GM20000 (cell line): ENCODE results near the gene FAM234A.

ENCODE experiments used
- DNase-seq: peaks from one replicate; pipeline ENCODE4 v3.0.0; 2012; ENCODE audit warnings: low spot score
- CTCF ChIP-seq: IDR thresholded peaks from 2 replicates; pipeline ENCODE4 v1.5.1; 2012; ENCODE audit warnings: mild to moderate bottlenecking, control low read depth; ENCODE audit errors: extremely low read depth, missing control alignments

Gene FAM234A

DNA sequence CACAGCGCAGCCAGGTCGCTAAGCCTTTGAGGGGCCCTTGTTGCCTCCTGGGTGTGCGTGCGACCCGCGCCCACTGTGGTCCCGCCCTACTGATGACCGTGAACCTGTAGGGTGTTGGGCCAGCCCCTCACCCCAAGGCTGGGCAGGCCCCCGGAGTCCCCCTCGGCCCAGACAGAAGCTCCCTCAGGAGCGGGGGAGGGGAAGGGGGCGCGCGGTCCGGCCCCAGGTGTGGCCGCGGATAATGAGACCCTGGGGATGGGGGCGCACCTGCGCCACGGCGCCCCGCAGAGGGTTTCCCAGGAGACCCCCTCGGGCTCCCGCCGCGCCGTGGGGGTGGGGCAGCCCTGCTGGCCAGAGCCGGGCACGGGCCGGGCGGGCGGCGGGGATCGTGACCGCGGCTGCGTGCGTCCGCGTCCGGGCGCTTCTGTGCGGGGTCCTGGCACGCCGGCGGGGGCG lies 45.4 kb downstream of the FAM234A start:
- no peak for DNase-seq
- TF ChIP-seq CTCF, result no peak

DNA sequence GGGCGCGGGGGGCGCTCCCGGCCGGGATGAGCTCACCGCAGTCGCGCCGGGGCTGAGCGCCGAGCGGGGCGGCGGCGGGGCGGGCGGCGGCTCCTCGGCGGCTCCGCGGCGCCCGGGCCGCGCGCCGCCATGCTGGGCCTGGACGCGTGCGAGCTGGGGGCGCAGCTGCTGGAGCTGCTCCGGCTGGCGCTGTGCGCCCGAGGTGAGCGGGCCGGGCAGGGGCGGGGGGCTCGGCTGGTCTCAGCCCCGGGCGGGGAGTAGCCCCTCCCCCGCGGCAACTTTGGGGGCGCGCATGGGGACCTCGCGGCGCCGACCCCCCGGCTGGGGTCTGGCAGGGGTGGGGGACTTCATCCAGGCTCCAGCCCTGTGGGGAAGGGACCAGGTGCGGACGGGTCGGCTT lies 45.9 kb downstream of the FAM234A start, which contains the start of gene ARHGDIG:
Gene ARHGDIG, plus strand, starts transcription at position 40 of the 400 bp plus-strand sequence. Its CDS starts 90 bp downstream, at position 130.
- TF ChIP-seq CTCF, result no peak
- DNase-seq, result no peak

DNA sequence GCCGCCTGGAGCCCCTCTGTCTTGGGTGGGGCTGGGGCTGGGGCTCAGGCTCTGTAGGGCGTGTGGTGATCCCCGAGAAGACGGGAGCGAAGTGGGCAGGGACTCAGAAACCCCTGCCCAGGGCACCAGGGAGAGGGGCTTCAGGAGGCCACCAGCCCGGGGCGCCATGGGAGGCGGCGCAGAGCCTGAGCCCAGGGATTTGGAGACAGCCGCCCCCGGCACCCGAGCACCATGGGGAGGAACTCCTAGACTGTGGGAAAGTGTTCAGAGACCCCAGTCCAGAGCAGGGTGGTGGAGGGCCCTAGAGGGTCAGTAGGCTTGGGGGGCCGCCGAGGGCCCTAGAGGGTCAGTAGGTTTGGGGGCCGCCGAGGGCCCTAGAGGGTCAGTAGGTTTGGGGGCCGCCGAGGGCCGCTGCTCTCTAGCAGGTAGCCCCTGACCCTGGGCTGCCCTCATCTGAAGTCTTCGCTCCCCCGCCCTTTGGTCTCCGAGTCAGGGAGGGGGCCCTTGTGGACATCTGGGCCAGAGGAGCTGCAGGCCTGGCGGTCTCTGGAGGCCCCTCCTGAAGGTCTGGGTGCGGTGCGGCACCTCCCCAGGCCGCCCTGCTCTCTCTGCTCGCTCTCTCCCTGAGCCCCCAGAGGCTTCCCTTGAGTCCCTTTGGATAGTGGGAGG lies 46.5 kb downstream of the FAM234A start:
- TF ChIP-seq CTCF, result no peak
- no peak for DNase-seq

- DNase-seq, result no peak
- no peak for TF ChIP-seq CTCF
Measured at GRCh38 chr16:281660-282255, 47.1 kb downstream of the FAM234A start.

GRCh38 chr16:282491-282890 lies 47.9 kb downstream of the FAM234A start:
- no peak for TF ChIP-seq CTCF

GRCh38 chr16:283033-283805 lies 48.6 kb downstream of the FAM234A start, which contains the start of gene PDIA2:
Gene PDIA2, plus strand, starts transcription at chr16:283164. Its CDS starts 6 bp downstream, at chr16:283170.
- no peak for TF ChIP-seq CTCF
- DNase-seq, result no peak

More at GRCh38 chr16:282491-282890, 47.9 kb downstream of the FAM234A start:
- no peak for DNase-seq
